ENCODE measurements around the gene FGF18. TPM values are rescaled to one million over a fixed set of nuclear protein-coding genes. Genes with fewer than 3 reads are reported as not detected.
A peak's percentile ranks its signal among the peaks of the same experiment; 100 is the strongest.

Gene FGF18
- total RNA-seq, 2 donors from 2014 or later, result 0.28 TPM; not detected in 1

DNA sequence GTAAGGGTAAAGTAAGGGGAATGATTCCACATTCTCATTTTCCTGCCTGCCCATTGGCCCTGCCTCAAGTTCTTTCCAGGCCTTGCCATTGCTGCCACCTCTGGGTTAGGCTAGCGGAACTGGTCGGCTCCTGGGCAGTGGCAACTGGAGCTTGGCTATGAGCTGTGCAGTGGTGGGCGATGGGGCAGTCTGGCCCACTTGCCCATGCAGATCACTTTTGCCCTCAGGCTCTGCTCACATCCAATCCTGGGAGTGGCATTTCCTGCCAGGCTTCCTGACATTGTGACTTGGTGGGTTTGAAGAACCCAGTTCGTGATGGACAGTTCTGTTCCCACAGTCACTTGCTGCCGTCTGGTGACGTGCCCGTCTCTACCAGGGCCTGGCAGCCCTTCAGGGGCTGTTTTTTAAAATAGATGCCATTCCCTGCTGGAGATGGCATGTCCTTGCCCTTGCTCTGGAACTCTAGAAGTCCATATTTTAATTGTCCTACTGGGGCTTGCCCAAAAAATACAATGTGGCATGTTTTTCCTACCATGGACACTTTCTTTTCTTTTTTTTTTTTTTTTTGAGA lies 86.1 kb downstream of the FGF18 start:
- Mint-ChIP-seq H3K4me3 (no peak overlapping the region), H3K4me1 (ENCODE audit: low read depth in 2 of 2) (no peaks in the 10 kb centered on the region), H3K27ac (no peak overlapping the region), H3K36me3 (no peaks in the 10 kb centered on the region), H3K9me3 (no peaks in the 10 kb centered on the region), H3K27me3 (peaks cover 5 to 15% of the 10 kb centered on the region in 2 donors)
- peak in 1 of 2 donors; percentile 48 for ATAC-seq
- DNase-seq (ENCODE audit: low spot score), result no peak

DNA sequence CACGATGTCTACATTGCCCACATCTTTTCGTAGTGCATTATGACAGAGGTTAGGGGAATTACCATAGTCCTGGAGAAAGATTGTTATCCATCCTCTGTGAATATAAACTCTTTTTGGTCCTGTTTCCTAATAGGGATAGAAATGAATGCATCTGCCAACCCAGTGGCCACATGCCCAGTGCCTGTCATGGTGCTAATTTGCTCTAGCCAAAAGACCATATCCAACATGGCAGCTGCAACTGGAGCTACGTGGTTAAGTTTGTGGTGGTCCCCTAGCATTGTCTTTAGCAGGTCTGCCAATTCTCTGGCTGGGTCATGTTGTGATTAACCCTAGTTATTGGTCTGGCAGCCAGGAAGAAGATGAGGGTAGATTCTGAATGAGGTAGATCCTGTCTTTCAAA lies 87.5 kb downstream of the FGF18 start:
- Mint-ChIP-seq H3K4me1 (ENCODE audit: low read depth in 2 of 2) (no peaks in the 10 kb centered on the region), H3K4me3 (no peak overlapping the region), H3K27ac (no peak overlapping the region), H3K36me3 (no peaks in the 10 kb centered on the region), H3K9me3 (no peaks in the 10 kb centered on the region), H3K27me3 (peaks cover 8 to 22% of the 10 kb centered on the region in 2 donors)
- no peak for DNase-seq (ENCODE audit: low spot score)
- no peak for ATAC-seq

Other genes starting within 250 kb of the FGF18 start
- not detected for gene TLX3, start 110.4 kb upstream of the FGF18 start, total RNA-seq
- gene NPM1, start 31.8 kb upstream of the FGF18 start, total RNA-seq, result 1,000 to 10,000 TPM; 1,349 to 2,333 TPM